Neural progenitor cell (in vitro differentiated cells): ENCODE results near the gene CCL4L2.

ENCODE experiments used
- EZH2 ChIP-seq: fragments of 200-600 bp; sonication (generic); IDR thresholded peaks from 2 replicates; pipeline ENCODE4 v1.6.1; 2017; ENCODE audit warnings: antibody characterized with exemption, mild to moderate bottlenecking, moderate library complexity
- EZH2phosphoT487 ChIP-seq: fragments of 200-600 bp; sonication (generic); IDR thresholded peaks from 2 replicates; pipeline ENCODE4 v1.6.1; 2017; ENCODE audit warnings: antibody characterized with exemption
- TF ChIP-seq, protein P1 (sequence below): fragments of 200-600 bp; sonication (generic); IDR thresholded peaks from 2 replicates; pipeline ENCODE4 v1.5.1; 2017; ENCODE audit warnings: antibody characterized with exemption, mild to moderate bottlenecking

DNA sequence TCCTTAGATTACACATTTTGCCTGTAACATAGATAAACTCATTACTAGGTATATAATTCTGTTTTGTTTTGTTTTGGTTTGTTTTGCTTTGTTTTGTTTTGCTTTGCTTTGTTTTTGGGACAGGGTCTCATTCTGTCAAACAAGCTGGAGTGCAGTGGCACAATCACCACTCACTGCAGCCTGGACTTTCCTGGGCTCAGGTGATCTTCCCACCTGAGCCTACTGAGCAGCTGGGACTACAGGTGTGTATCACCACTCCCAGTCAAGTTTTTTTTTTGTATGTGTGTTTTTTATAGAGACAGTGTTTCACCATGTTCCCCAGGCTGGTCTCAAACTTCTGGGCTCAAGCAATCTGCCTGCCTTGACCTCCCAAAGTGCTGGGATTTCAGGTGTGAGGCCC, 1.3 kb upstream of the CCL4L2 start:
- TF ChIP-seq, protein P1, sequence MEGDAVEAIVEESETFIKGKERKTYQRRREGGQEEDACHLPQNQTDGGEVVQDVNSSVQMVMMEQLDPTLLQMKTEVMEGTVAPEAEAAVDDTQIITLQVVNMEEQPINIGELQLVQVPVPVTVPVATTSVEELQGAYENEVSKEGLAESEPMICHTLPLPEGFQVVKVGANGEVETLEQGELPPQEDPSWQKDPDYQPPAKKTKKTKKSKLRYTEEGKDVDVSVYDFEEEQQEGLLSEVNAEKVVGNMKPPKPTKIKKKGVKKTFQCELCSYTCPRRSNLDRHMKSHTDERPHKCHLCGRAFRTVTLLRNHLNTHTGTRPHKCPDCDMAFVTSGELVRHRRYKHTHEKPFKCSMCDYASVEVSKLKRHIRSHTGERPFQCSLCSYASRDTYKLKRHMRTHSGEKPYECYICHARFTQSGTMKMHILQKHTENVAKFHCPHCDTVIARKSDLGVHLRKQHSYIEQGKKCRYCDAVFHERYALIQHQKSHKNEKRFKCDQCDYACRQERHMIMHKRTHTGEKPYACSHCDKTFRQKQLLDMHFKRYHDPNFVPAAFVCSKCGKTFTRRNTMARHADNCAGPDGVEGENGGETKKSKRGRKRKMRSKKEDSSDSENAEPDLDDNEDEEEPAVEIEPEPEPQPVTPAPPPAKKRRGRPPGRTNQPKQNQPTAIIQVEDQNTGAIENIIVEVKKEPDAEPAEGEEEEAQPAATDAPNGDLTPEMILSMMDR: no peak
- TF ChIP-seq EZH2phosphoT487 (no peak), EZH2 (no peak)
